Calu3 (cell line): ENCODE results near the gene ACSS2. TPM values are rescaled to one million over a fixed set of nuclear protein-coding genes. Genes with fewer than 3 reads are reported as not detected.
"Not testable (repeated sequence)": the region's sequence is repeated elsewhere in the genome, so short reads cannot be mapped to it uniquely, and the experiment has no call there.

Source experiments
- BruUV-seq: library from RNA; stranded (reverse); fragments of 400-500 nt; replicated peaks from 2 replicates; lab custom pipeline; 2021; lab: Mats Ljungman, UMichigan
- CTCF ChIA-PET: fragments of 300-600 bp; sonication (Branson Sonifier 250); formaldehyde crosslinking; loops from one replicate; lab custom pipeline; 2022; ENCODE audit warnings: antibody characterized with exemption; lab: Charles Lee
- DNase-seq: peaks from one replicate; pipeline ENCODE4 v3.0.0; 2022
- H3K27ac Mint-ChIP-seq: one replicate; pipeline ENCODE4 v1.8.0; 2022; ENCODE audit warnings: mixed read lengths; ENCODE audit not compliant: unreplicated experiment
- H3K27me3 Mint-ChIP-seq: one replicate; pipeline ENCODE4 v1.8.0; 2022; ENCODE audit warnings: mixed read lengths; ENCODE audit not compliant: unreplicated experiment
- H3K36me3 Mint-ChIP-seq: one replicate; pipeline ENCODE4 v1.8.0; 2022; ENCODE audit warnings: mild to moderate bottlenecking, moderate library complexity, mixed read lengths; ENCODE audit not compliant: insufficient read depth, unreplicated experiment
- H3K4me1 Mint-ChIP-seq: one replicate; pipeline ENCODE4 v1.8.0; 2022; ENCODE audit warnings: mild to moderate bottlenecking, low read depth, mixed read lengths; ENCODE audit not compliant: unreplicated experiment
- H3K4me3 Mint-ChIP-seq: one replicate; pipeline ENCODE4 v1.8.0; 2022; ENCODE audit warnings: mild to moderate bottlenecking, low read depth, moderate library complexity, mixed read lengths; ENCODE audit not compliant: unreplicated experiment
- H3K9me3 Mint-ChIP-seq: one replicate; pipeline ENCODE4 v1.8.0; 2022; ENCODE audit warnings: low read depth, mixed read lengths; ENCODE audit not compliant: unreplicated experiment
- intact Hi-C: fragments of 100-400 bp; cut with micrococcal nuclease; formaldehyde crosslinking; loops from one replicate; pipeline ENCODE4 v1.10.0; 2022; ENCODE audit not compliant: unreplicated experiment
- total RNA-seq: library from RNA; stranded (reverse); gene quantifications from 2 replicates; pipeline ENCODE4 v1.2.3, GENCODE V29; 2022
- TF ChIP-seq, protein P1 (sequence below): fragments of 200-600 bp; IDR thresholded peaks from one replicate; pipeline ENCODE4 v1.8.0; 2022; ENCODE audit warnings: antibody characterized with exemption; ENCODE audit not compliant: unreplicated experiment

Gene ACSS2
- total RNA-seq, 1 experiment from 2014 or later = 34.9 TPM

DNA sequence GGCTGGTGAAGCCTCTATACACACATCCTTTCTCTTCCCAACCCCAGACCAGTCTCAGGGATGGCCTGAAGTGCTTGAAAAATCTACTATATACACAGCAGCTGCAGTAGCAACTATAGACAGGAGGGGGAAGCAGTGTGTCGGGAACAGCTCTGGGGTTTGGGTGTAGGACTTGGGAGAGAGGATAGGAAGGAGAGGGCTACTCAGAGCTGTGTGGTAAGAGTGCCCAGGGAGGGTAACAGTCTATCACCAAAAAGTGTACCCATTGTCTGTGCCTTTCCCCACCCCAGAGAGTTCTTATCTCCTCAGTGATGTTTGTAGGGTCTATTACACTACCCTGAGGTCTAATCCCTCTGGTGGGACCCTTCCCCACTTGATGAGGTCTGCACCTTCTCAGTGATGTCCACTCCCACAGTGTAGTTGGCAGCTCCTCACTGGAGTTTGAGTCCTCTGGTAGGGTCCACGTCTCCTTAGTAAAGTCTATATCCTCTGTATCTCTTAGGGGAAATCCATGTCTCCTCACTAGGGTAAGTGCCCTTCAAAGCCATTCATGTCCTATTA lies 2.2 kb upstream of the ACSS2 start:
- intact Hi-C loops = loop anchor here (1.0 to 10.0 kb wide), 3 partner anchors 82 to 221 kb away; partner anchors contain the start of gene TRPC4AP
- Mint-ChIP-seq H3K4me1 (peaks cover 54% of the 10 kb centered on the region), H3K27ac (peak overlapping the region; percentile 73), H3K36me3 (peaks cover 32% of the 10 kb centered on the region), H3K4me3 (peak overlapping the region; percentile 67), H3K9me3 (no peaks in the 10 kb centered on the region), H3K27me3 (peaks cover 47% of the 10 kb centered on the region)
- CTCF ChIA-PET = interaction anchor here (0.5 to 5.9 kb wide), 21 partner anchors 12 to 392 kb away, joined by 3 to 107 read pairs (median 5); partner anchors contain the start of genes GSS and MYH7B
- peak; percentile 91 for DNase-seq
- TF ChIP-seq, protein P1, sequence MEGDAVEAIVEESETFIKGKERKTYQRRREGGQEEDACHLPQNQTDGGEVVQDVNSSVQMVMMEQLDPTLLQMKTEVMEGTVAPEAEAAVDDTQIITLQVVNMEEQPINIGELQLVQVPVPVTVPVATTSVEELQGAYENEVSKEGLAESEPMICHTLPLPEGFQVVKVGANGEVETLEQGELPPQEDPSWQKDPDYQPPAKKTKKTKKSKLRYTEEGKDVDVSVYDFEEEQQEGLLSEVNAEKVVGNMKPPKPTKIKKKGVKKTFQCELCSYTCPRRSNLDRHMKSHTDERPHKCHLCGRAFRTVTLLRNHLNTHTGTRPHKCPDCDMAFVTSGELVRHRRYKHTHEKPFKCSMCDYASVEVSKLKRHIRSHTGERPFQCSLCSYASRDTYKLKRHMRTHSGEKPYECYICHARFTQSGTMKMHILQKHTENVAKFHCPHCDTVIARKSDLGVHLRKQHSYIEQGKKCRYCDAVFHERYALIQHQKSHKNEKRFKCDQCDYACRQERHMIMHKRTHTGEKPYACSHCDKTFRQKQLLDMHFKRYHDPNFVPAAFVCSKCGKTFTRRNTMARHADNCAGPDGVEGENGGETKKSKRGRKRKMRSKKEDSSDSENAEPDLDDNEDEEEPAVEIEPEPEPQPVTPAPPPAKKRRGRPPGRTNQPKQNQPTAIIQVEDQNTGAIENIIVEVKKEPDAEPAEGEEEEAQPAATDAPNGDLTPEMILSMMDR = peak; percentile 87
- no TSS peak for BruUV-seq

DNA sequence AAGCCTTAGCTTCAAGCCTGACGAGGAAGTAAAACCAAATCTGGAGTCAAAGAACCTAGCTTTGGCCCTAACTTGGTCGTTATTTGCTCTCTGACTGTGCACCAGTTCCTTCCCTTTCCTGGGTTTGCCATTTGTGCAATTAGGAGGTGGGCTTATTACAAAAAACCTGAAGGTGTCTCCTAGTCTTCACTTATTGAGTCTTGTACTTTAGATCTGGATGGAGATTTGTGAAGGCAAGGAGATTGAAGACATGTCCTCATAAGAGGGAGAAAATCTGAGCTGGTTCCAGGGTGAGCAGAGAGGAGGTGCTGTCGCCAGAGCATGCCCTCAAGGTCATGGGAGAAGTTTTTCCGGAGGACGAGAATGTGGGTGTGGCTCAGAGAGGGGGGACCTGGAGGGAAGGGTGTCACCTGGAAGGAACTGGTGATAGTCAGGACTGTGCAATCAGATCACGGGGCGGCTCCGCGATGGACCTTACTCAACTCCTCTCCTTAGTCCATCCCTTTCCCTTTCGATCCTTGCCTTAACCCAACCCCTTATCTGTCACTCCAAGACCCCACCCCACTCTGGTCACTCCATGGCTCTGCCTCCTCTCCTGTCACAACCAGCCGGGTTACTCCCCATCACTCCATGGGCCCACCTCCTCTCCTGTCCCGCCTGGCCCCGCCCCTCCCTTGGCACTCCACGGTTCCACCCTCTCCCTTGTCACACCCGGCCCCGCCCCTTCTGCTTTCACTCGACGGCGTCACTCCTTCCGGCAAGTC lies 588 bp upstream of the ACSS2 start:
- no peaks in the 10 kb centered on the region for H3K9me3 Mint-ChIP-seq
- intact Hi-C loops = loop anchor here (10.0 kb wide), 1 partner anchor 219 kb away; the partner anchor contains the start of gene TRPC4AP
- H3K4me1 Mint-ChIP-seq = peaks cover 58% of the 10 kb centered on the region
- BruUV-seq = TSS peak; percentile 49
- H3K36me3 Mint-ChIP-seq = peaks cover 32% of the 10 kb centered on the region
- TF ChIP-seq, protein P1 = no peak
- H3K4me3 Mint-ChIP-seq = peak overlapping the region; percentile 85
- H3K27me3 Mint-ChIP-seq = peaks cover 36% of the 10 kb centered on the region
- CTCF ChIA-PET = interaction anchor here (0.5 to 5.9 kb wide), 25 partner anchors 10 to 581 kb away, joined by 3 to 107 read pairs (median 5); partner anchors contain the start of genes GSS, MYH7B and TRPC4AP
- peak overlapping the region; percentile 93 for H3K27ac Mint-ChIP-seq
- DNase-seq = peak; percentile 100

DNA sequence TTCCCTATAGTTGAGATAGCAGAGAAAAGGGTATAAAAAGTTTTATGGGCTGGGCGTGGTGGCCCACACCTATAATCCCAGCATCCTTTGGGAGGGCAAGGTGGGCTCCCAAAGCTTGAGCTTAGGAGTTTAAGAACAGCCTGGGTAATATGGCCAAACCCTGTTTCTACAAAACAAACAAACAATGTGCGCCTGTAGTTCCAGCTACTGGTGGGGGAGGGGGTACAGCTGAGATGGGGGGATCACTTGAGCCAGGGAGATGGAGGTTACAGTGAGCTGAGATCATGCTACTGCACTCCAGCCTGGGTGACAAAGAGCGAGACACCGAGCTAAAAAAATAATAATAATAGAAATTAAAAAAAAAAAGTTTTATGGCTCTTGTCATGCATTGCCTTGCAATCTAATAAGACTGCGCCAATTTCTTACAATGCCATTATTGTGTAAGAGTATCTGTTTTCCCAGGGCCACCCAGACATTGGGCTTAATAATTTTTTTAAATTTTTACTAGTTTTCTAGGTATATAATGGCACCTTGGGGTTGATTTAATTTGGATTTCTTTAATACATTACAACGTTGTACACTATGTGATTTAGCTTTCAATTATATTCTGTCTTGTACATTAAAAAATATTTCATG lies 3.9 kb downstream of the ACSS2 start:
- H3K4me3 Mint-ChIP-seq = no peak overlapping the region
- no peak overlapping the region for H3K27ac Mint-ChIP-seq
- no peaks in the 10 kb centered on the region for H3K27me3 Mint-ChIP-seq

DNA sequence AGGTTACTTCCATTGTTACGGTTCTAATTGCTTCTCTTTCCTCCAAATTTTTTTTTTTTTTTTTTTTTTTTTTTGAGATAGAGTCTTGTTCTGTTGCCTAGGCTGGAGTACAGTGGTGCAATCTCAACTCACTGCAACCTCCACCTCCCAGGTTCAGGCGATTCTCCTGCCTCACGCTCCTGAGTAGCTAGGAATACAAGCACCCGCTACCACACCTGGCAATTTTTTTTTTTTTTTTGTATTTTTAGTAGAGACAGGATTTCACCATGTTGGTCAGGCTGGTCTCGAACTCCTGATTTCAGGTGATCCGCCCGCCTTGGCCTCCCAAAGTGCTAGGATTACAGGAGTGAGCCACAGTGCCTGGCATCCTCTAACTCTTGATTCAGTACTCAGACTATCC lies 4.6 kb downstream of the ACSS2 start:
- H3K4me3 Mint-ChIP-seq, H3K27ac Mint-ChIP-seq, DNase-seq, H3K27me3 Mint-ChIP-seq, BruUV-seq, intact Hi-C loops, H3K9me3 Mint-ChIP-seq: not testable (repeated sequence)
- CTCF ChIA-PET = interaction anchor here (0.6 to 1.6 kb wide), 4 partner anchors 10 to 573 kb away, joined by 3 to 12 read pairs (median 5); no protein-coding TSS in a partner anchor
- Mint-ChIP-seq H3K4me1 (peaks cover 20% of the 10 kb centered on the region), H3K36me3 (peaks cover 14% of the 10 kb centered on the region)

More for the DNA sequence above, 3.9 kb downstream of the ACSS2 start:
- TF ChIP-seq, protein P1 = no peak
- CTCF ChIA-PET = interaction anchor here (0.6 to 1.6 kb wide), 5 partner anchors 11 to 574 kb away, joined by 3 to 12 read pairs (median 5); no protein-coding TSS in a partner anchor
- Mint-ChIP-seq H3K9me3 (no peaks in the 10 kb centered on the region), H3K36me3 (peaks cover 19% of the 10 kb centered on the region), H3K4me1 (peaks cover 25% of the 10 kb centered on the region)
- intact Hi-C loops = no loop called here
- no TSS peak for BruUV-seq
- DNase-seq = no peak
